ENCODE measurements around the gene NSG1.

GRCh38 chr4:4384837-4385236 lies 2.1 kb upstream of the NSG1 start:
- no peak for TF ChIP-seq CTCF (conservative IDR thresholded peaks at IDR 0.05)
- no peak for TF ChIP-seq EZH2 (IDR thresholded peaks at IDR 0.05; ENCODE audit: low read depth)
